Hepatocyte (in vitro differentiated cells): ENCODE measurements around the gene CTSD.

Experiments used
- CTCF ChIP-seq: fragments of 200-600 bp; sonication (generic); IDR thresholded peaks from 2 replicates; pipeline ENCODE4 v1.5.1; 2016; ENCODE audit warnings: antibody characterized with exemption, mild to moderate bottlenecking; ENCODE audit not compliant: poor library complexity
- EZH2 ChIP-seq: fragments of 200-600 bp; sonication (generic); IDR thresholded peaks from 2 replicates; pipeline ENCODE4 v1.6.1; 2016; ENCODE audit warnings: antibody characterized with exemption, mild to moderate bottlenecking, borderline replicate concordance
- EZH2phosphoT487 ChIP-seq: fragments of 200-600 bp; sonication (generic); IDR thresholded peaks from one replicate; pipeline ENCODE4 v1.6.1; 2018; ENCODE audit warnings: antibody characterized with exemption, mild to moderate bottlenecking, low read depth, moderate library complexity; ENCODE audit not compliant: unreplicated experiment, severe bottlenecking

- TF ChIP-seq CTCF (no peak), EZH2phosphoT487 (no peak), EZH2 (no peak)
These were observed 39.5 kb upstream of the CTSD start for GRCh38 chr11:1803246-1803645.
